ENCODE results near the gene SUPT6H. TPM values are rescaled to one million over a fixed set of nuclear protein-coding genes. Genes with fewer than 3 reads are reported as not detected.

SUPT6H gene
- 63.8 to 70.4 TPM (median 69.6 TPM) in 5 replicates for total RNA-seq (2022; extraction: Qiagen RNA extraction)

GRCh38 chr17:28661635-28662526 is at the start of gene SUPT6H, which contains the start of gene SDF2:
Gene SUPT6H, plus strand, starts transcription at chr17:28662205. Its CDS starts 11,197 bp downstream, at chr17:28673402.
Gene SDF2, minus strand, starts transcription at chr17:28661906. Its CDS starts 30 bp downstream, at chr17:28661876.

GRCh38 chr17:28613931-28614381 is 48.0 kb upstream of the SUPT6H start, which contains the start of gene RSKR:
Gene RSKR, minus strand, starts transcription at chr17:28614185. Its CDS starts 24 bp downstream, at chr17:28614161.

GRCh38 chr17:28644787-28645575 is 17.0 kb upstream of the SUPT6H start, which contains the start of gene BLTP2:
Gene BLTP2, minus strand, starts transcription at chr17:28645158. Its CDS starts 102 bp downstream, at chr17:28645056.

GRCh38 chr17:28711723-28712031 is 49.7 kb downstream of the SUPT6H start, which contains the start of gene PROCA1:
Gene PROCA1, minus strand, starts transcription at chr17:28711888. Its CDS starts 228 bp downstream, at chr17:28711660.

GRCh38 chr17:28717578-28718332 is 55.8 kb downstream of the SUPT6H start, which contains the start of gene RAB34:
Gene RAB34, minus strand, starts transcription at chr17:28717868. Its CDS starts 602 bp downstream, at chr17:28717266.

GRCh38 chr17:28726226-28726626 is 64.2 kb downstream of the SUPT6H start, which contains the start of gene TLCD1:
Gene TLCD1, minus strand, starts transcription at chr17:28726233. Its CDS starts 136 bp downstream, at chr17:28726097.

GRCh38 chr17:28728364-28729200 is 66.6 kb downstream of the SUPT6H start, which contains the start of gene NEK8:
Gene NEK8, plus strand, starts transcription at chr17:28728788. Its CDS starts 26 bp downstream, at chr17:28728814.

GRCh38 chr17:28743243-28744103 is 81.5 kb downstream of the SUPT6H start, which contains the start of gene TRAF4:
Gene TRAF4, plus strand, starts transcription at chr17:28744011. Its CDS starts 102 bp downstream, at chr17:28744113.

Other genes with a start within 250 kb of the SUPT6H start
- 0.05 to 0.21 TPM (median 0.10 TPM) in 5 replicates for gene SLC13A2, start 188.6 kb upstream of the SUPT6H start, total RNA-seq (2022; extraction: Qiagen RNA extraction)
- gene FOXN1, start 155.9 kb upstream of the SUPT6H start, total RNA-seq (2022; extraction: Qiagen RNA extraction), result 0.02 to 0.07 TPM (median 0.03 TPM) in 3 of 5 replicates, not detected in the others
- 22.8 to 31.0 TPM (median 29.7 TPM) in 5 replicates for gene UNC119, start 109.6 kb upstream of the SUPT6H start, total RNA-seq (2022; extraction: Qiagen RNA extraction)
- 56.2 to 63.4 TPM (median 58.3 TPM) in 5 replicates for gene PIGS, start 90.7 kb upstream of the SUPT6H start, total RNA-seq (2022; extraction: Qiagen RNA extraction)
- 1.3 to 2.4 TPM (median 2.0 TPM) in 5 replicates for gene ALDOC, start 85.3 kb upstream of the SUPT6H start, total RNA-seq (2022; extraction: Qiagen RNA extraction)
- 62.3 to 70.8 TPM (median 69.3 TPM) in 5 replicates for gene SPAG5, start 63.2 kb upstream of the SUPT6H start, total RNA-seq (2022; extraction: Qiagen RNA extraction)
- gene RSKR, start 48.0 kb upstream of the SUPT6H start, total RNA-seq (2022; extraction: Qiagen RNA extraction), result 2.7 to 3.6 TPM (median 2.9 TPM) in 5 replicates
- 47.0 to 74.8 TPM (median 53.1 TPM) in 5 replicates for gene BLTP2, start 17.0 kb upstream of the SUPT6H start, total RNA-seq (2022; extraction: Qiagen RNA extraction)
- 78.3 to 83.2 TPM (median 82.4 TPM) in 5 replicates for gene SDF2, start 299 bp upstream of the SUPT6H start, total RNA-seq (2022; extraction: Qiagen RNA extraction)
- gene PROCA1, start 49.7 kb downstream of the SUPT6H start, total RNA-seq (2022; extraction: Qiagen RNA extraction), result 1.00 to 1.4 TPM (median 1.3 TPM) in 5 replicates
- 208 to 235 TPM (median 232 TPM) in 5 replicates for gene RAB34, start 55.7 kb downstream of the SUPT6H start, total RNA-seq (2022; extraction: Qiagen RNA extraction)
- 1,734 to 2,333 TPM (median 2,200 TPM) in 5 replicates for gene RPL23A, start 57.8 kb downstream of the SUPT6H start, total RNA-seq (2022; extraction: Qiagen RNA extraction)
- gene TLCD1, start 64.0 kb downstream of the SUPT6H start, total RNA-seq (2022; extraction: Qiagen RNA extraction), result 28.7 to 45.6 TPM (median 42.9 TPM) in 5 replicates
- 3.4 to 4.6 TPM (median 4.0 TPM) in 5 replicates for gene NEK8, start 66.6 kb downstream of the SUPT6H start, total RNA-seq (2022; extraction: Qiagen RNA extraction)
- 59.0 to 80.7 TPM (median 75.0 TPM) in 5 replicates for gene TRAF4, start 81.8 kb downstream of the SUPT6H start, total RNA-seq (2022; extraction: Qiagen RNA extraction)
- gene FAM222B, start 180.6 kb downstream of the SUPT6H start, total RNA-seq (2022; extraction: Qiagen RNA extraction), result 37.5 to 44.3 TPM (median 41.1 TPM) in 5 replicates
- 77.4 to 89.4 TPM (median 84.1 TPM) in 5 replicates for gene ERAL1, start 192.8 kb downstream of the SUPT6H start, total RNA-seq (2022; extraction: Qiagen RNA extraction)
- gene FLOT2, start 235.5 kb downstream of the SUPT6H start, total RNA-seq (2022; extraction: Qiagen RNA extraction), result 81.4 to 89.2 TPM (median 88.3 TPM) in 5 replicates
- 6.3 to 7.9 TPM (median 7.2 TPM) in 5 replicates for gene DHRS13, start 240.9 kb downstream of the SUPT6H start, total RNA-seq (2022; extraction: Qiagen RNA extraction)

All from A549 treated with AZD2906 at 1 μM for 4 hours (cell line).